Measurements from ENCODE around the gene TUBA3E.
"Not testable (repeated sequence)": the region's sequence is repeated elsewhere in the genome, so short reads cannot be mapped to it uniquely, and the experiment has no call there.

TUBA3E gene

DNA sequence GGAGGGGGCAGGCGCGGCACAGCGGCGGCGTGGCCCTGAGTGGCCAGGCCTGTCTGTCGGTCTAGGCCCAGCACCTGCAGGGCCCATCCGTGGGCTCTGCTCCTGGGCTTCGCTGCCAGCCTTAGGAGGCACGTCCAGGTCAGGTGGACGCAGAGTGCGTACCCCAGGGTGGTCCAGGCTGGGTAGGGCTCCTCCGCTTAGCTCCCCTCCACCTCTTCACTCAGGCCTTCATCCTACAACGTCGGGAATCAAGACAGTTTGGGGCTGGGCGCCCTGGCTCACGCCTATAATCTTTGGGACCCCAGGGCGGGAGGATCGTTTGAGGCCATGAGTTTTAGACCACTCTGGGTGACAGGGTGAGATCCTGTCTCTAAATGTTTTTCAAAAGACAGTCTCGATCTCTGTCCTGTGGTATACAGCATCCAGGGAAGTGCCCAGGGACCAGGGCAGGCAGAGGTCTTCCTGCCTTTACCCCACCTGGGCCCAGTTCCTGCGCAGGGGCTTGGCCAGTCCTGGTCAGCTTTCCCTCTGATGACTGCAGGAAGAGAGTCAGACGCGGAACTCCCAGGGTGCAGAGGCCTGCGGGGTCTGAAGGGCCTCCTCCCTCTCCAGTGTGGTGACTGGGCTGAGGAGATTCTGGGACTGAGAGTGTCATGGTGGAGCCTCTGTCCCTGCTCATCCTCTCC lies 15.3 kb downstream of the TUBA3E start:
- 39 to 40% methylated on average over 23 of the region's 23 CpGs for WGBS, 2 experiments
- H3K27ac ChIP-seq (ENCODE audit: insufficient read depth, low read depth, low read length, poor library complexity, severe bottlenecking); H3K36me3 ChIP-seq (ENCODE audit: control insufficient read depth, insufficient read depth, low read length); H3K9me3 ChIP-seq (ENCODE audit: control insufficient read depth, low read length); H3K27me3 ChIP-seq (ENCODE audit: control insufficient read depth, insufficient read depth, low read length, poor library complexity, severe bottlenecking): not testable (repeated sequence)
- Histone ChIP-seq H3K4me3 (ENCODE audit: insufficient read depth, low read depth, low read length) (peak overlapping the region; percentile 28), H3K4me1 (ENCODE audit: control insufficient read depth, insufficient read depth, low read length) (peaks cover 11% of the 10 kb centered on the region)

DNA sequence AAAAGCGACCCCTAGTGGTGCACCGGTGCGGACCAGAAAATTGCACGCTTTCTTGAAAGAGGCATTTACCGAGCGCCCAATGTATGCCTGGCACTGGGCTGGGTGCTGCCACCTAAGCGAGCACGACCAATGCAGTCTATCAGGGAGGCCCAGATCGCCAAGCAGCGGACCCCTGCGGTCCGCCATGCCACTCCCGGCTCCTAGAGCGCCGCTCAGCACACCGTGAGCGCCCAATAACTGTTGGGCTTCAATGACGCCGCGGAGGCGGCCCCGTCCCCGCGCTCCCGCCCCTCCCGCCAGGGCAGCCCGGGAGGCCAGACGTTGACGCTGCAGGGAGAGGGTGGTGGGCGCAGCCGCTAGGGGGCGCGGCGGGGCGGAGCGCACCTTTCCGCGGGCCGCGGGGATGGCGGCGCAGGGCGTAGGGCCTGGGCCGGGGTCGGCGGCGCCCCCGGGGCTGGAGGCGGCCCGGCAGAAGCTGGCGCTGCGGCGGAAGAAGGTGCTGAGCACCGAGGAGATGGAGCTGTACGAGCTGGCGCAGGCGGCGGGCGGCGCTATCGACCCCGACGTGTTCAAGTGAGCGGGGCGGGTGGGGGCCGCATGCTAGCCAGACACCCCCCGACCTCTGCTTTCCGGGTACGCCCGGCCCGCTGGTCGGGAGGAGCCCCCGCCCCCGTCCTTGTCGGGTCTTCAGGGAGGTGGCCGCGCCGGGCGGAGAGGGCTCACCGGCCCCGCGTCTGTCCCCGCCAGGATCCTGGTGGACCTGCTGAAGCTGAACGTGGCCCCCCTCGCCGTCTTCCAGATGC lies 16.2 kb downstream of the TUBA3E start, which contains the start of gene MZT2B:
TSS of gene MZT2B (plus strand) at position 383 of the 803 bp plus-strand sequence. CDS start at position 404, 21 bp downstream.
- not testable (repeated sequence) for H3K9me3 ChIP-seq (ENCODE audit: control insufficient read depth, low read length); H3K27me3 ChIP-seq (ENCODE audit: control insufficient read depth, insufficient read depth, low read length, poor library complexity, severe bottlenecking); H3K36me3 ChIP-seq (ENCODE audit: control insufficient read depth, insufficient read depth, low read length)
- Histone ChIP-seq H3K27ac (ENCODE audit: insufficient read depth, low read depth, low read length, poor library complexity, severe bottlenecking) (peak within 1 kb of the TSS; percentile 59), H3K4me1 (ENCODE audit: control insufficient read depth, insufficient read depth, low read length) (peaks cover 11% of the 10 kb centered on the region), H3K4me3 (ENCODE audit: insufficient read depth, low read depth, low read length) (peak within 1 kb of the TSS; percentile 97)
- WGBS, 2 experiments = 0% methylated on average over 75 of the region's 86 CpGs

GRCh38 chr2:130181325-130181879 lies 16.8 kb downstream of the TUBA3E start, which contains the start of gene SMPD4:
Gene SMPD4 (minus strand): TSS chr2:130181602. CDS start chr2:130176592, 5,010 bp downstream.
- peak within 1 kb of the TSS; percentile 59 for H3K27ac ChIP-seq (ENCODE audit: insufficient read depth, low read depth, low read length, poor library complexity, severe bottlenecking)
- WGBS, 2 experiments = 0% methylated on average over 55 of the region's 55 CpGs
- no peaks in the 10 kb centered on the region for H3K27me3 ChIP-seq (ENCODE audit: control insufficient read depth, insufficient read depth, low read length, poor library complexity, severe bottlenecking)
- no peaks in the 10 kb centered on the region for H3K9me3 ChIP-seq (ENCODE audit: control insufficient read depth, low read length)
- H3K4me3 ChIP-seq (ENCODE audit: insufficient read depth, low read depth, low read length) = peak within 1 kb of the TSS; percentile 97
- peaks cover 11% of the 10 kb centered on the region for H3K4me1 ChIP-seq (ENCODE audit: control insufficient read depth, insufficient read depth, low read length)
- no peaks in the 10 kb centered on the region for H3K36me3 ChIP-seq (ENCODE audit: control insufficient read depth, insufficient read depth, low read length)

GRCh38 chr2:130180404-130181324 lies 17.6 kb downstream of the TUBA3E start:
- not testable (repeated sequence) for H3K27me3 ChIP-seq (ENCODE audit: control insufficient read depth, insufficient read depth, low read length, poor library complexity, severe bottlenecking); H3K36me3 ChIP-seq (ENCODE audit: control insufficient read depth, insufficient read depth, low read length); H3K9me3 ChIP-seq (ENCODE audit: control insufficient read depth, low read length)
- Histone ChIP-seq H3K4me3 (ENCODE audit: insufficient read depth, low read depth, low read length) (peak overlapping the region; percentile 97), H3K4me1 (ENCODE audit: control insufficient read depth, insufficient read depth, low read length) (peaks cover 11% of the 10 kb centered on the region), H3K27ac (ENCODE audit: insufficient read depth, low read depth, low read length, poor library complexity, severe bottlenecking) (peak overlapping the region; percentile 44)
- 23 to 27% methylated on average over 38 of the region's 38 CpGs for WGBS, 2 experiments

GRCh38 chr2:130174866-130175265 lies 23.4 kb downstream of the TUBA3E start:
- peaks cover 10% of the 10 kb centered on the region for H3K36me3 ChIP-seq (ENCODE audit: control insufficient read depth, insufficient read depth, low read length)
- not testable (repeated sequence) for H3K4me1 ChIP-seq (ENCODE audit: control insufficient read depth, insufficient read depth, low read length)
- 93 to 96% methylated on average over 5 of the region's 5 CpGs for WGBS, 2 experiments

GRCh38 chr2:130169896-130170295 lies 28.3 kb downstream of the TUBA3E start:
- Histone ChIP-seq H3K27ac (ENCODE audit: insufficient read depth, low read depth, low read length, poor library complexity, severe bottlenecking) (no peak overlapping the region), H3K9me3 (ENCODE audit: control insufficient read depth, low read length) (no peaks in the 10 kb centered on the region), H3K4me3 (ENCODE audit: insufficient read depth, low read depth, low read length) (no peak overlapping the region), H3K4me1 (ENCODE audit: control insufficient read depth, insufficient read depth, low read length) (no peaks in the 10 kb centered on the region), H3K27me3 (ENCODE audit: control insufficient read depth, insufficient read depth, low read length, poor library complexity, severe bottlenecking) (no peaks in the 10 kb centered on the region), H3K36me3 (ENCODE audit: control insufficient read depth, insufficient read depth, low read length) (peaks cover 19% of the 10 kb centered on the region)
- 95 to 96% methylated on average over 7 of the region's 7 CpGs for WGBS, 2 experiments

More at GRCh38 chr2:130174866-130175265, 23.4 kb downstream of the TUBA3E start:
- H3K9me3 ChIP-seq (ENCODE audit: control insufficient read depth, low read length); H3K27me3 ChIP-seq (ENCODE audit: control insufficient read depth, insufficient read depth, low read length, poor library complexity, severe bottlenecking); H3K27ac ChIP-seq (ENCODE audit: insufficient read depth, low read depth, low read length, poor library complexity, severe bottlenecking); H3K4me3 ChIP-seq (ENCODE audit: insufficient read depth, low read depth, low read length): not testable (repeated sequence)

GRCh38 chr2:130169163-130169562 lies 29.1 kb downstream of the TUBA3E start:
- 90 to 100% methylated on average over 1 to 3 of the region's 3 CpGs for WGBS, 2 experiments
- peaks cover 20% of the 10 kb centered on the region for H3K36me3 ChIP-seq (ENCODE audit: control insufficient read depth, insufficient read depth, low read length)
- not testable (repeated sequence) for H3K27ac ChIP-seq (ENCODE audit: insufficient read depth, low read depth, low read length, poor library complexity, severe bottlenecking); H3K9me3 ChIP-seq (ENCODE audit: control insufficient read depth, low read length); H3K4me3 ChIP-seq (ENCODE audit: insufficient read depth, low read depth, low read length); H3K4me1 ChIP-seq (ENCODE audit: control insufficient read depth, insufficient read depth, low read length); H3K27me3 ChIP-seq (ENCODE audit: control insufficient read depth, insufficient read depth, low read length, poor library complexity, severe bottlenecking)

DNA sequence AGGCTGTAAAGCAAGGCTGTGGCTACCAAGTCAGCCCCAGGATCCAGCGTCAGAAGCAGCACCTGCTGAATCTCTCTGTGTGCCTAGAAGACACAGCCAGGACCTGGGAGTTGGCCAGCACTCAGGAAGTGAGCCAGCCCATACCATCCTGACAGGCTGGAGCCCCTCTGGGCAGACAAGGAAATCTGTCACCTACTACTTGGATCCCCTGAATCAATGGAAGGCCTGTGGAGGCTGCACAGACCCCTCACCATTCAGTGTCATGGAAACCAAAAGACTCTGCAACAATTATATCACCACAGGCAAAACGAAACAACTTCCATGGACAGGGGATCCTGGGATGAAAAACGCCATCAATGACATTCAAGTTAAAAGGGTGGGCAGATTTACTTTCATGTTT lies 31.6 kb downstream of the TUBA3E start:
- H3K27ac ChIP-seq (ENCODE audit: insufficient read depth, low read depth, low read length, poor library complexity, severe bottlenecking); H3K27me3 ChIP-seq (ENCODE audit: control insufficient read depth, insufficient read depth, low read length, poor library complexity, severe bottlenecking); H3K9me3 ChIP-seq (ENCODE audit: control insufficient read depth, low read length); H3K4me1 ChIP-seq (ENCODE audit: control insufficient read depth, insufficient read depth, low read length); H3K4me3 ChIP-seq (ENCODE audit: insufficient read depth, low read depth, low read length): not testable (repeated sequence)
- H3K36me3 ChIP-seq (ENCODE audit: control insufficient read depth, insufficient read depth, low read length) = peaks cover 24% of the 10 kb centered on the region
- 93 to 94% methylated on average over 3 of the region's 3 CpGs for WGBS, 2 experiments

DNA sequence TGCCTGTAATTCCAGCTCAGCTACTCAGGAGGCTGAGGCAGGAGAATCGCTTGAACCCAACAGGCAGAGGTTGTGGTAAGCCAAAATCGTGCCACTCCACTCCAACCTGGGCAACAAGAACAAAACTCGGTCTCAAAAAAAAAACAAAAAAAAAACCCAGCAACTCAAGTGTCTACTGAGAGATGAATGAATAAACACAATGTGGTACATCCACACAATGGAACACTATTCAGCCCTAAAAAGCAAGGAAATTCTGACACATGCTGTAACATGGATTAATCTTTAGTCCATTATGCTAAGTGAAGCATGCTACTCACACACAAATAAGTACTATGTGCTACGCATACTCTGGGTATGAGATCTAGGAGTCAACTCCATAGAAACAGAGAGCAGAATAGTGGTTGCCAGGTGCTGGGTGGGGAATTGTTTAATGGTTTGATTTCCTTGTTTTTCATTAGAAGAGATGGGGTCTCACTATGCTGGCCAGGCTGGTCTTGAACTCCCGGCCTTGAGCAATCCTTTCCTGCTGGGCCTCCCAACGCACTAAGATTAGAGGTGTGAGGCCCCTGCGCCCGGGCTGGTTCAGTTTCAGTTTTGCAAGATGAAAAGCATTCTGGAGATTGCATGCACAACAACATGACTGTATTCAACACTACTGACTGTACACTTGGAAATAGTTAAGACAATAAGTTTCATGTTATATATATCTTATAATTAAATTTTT lies 32.8 kb downstream of the TUBA3E start:
- 96 to 98% methylated on average over 8 of the region's 8 CpGs for WGBS, 2 experiments
- H3K9me3 ChIP-seq (ENCODE audit: control insufficient read depth, low read length) = no peaks in the 10 kb centered on the region
- no peak overlapping the region for H3K27ac ChIP-seq (ENCODE audit: insufficient read depth, low read depth, low read length, poor library complexity, severe bottlenecking)
- H3K4me3 ChIP-seq (ENCODE audit: insufficient read depth, low read depth, low read length) = no peak overlapping the region
- no peaks in the 10 kb centered on the region for H3K4me1 ChIP-seq (ENCODE audit: control insufficient read depth, insufficient read depth, low read length)
- no peaks in the 10 kb centered on the region for H3K27me3 ChIP-seq (ENCODE audit: control insufficient read depth, insufficient read depth, low read length, poor library complexity, severe bottlenecking)
- H3K36me3 ChIP-seq (ENCODE audit: control insufficient read depth, insufficient read depth, low read length) = peaks cover 21% of the 10 kb centered on the region
